ENCODE data around the gene NFATC3. TPM values are rescaled to one million over a fixed set of nuclear protein-coding genes. Genes with fewer than 3 reads are reported as not detected.

Gene NFATC3
- total RNA-seq, 1 experiment from 2014 or later: 37.2 TPM

- H3K4me3 ChIP-seq: no peak overlapping the region
- TF ChIP-seq EZH2 (IDR thresholded peaks at IDR 0.05; ENCODE audit: low read depth): no peak
- no peak for TF ChIP-seq CTCF (conservative IDR thresholded peaks at IDR 0.05)
- no peaks in the 10 kb centered on the region; the same call in 1 of the 2 replicates for H4K20me1 ChIP-seq (ENCODE audit: insufficient read depth)
- intact Hi-C loops (cut with micrococcal nuclease; ENCODE audit: unreplicated experiment): no loop called here
- H3F3A ChIP-seq (ENCODE audit: insufficient read depth, low read depth): peaks cover 11% of the 10 kb centered on the region; the same call in 1 of the 2 replicates
- DNase-seq: no peak
- H3K27ac ChIP-seq: no peak overlapping the region
- H3K79me2 ChIP-seq (ENCODE audit: low read depth): no peaks in the 10 kb centered on the region
- H3K4me1 ChIP-seq (replicated peaks; ENCODE audit: insufficient read depth): no peaks in the 10 kb centered on the region
- H3K27me3 ChIP-seq (ENCODE audit: insufficient read depth, low read depth): no peaks in the 10 kb centered on the region
- POLR2A ChIA-PET (ENCODE audit: unreplicated experiment): no interaction called here
- H3K4me2 ChIP-seq: no peak overlapping the region
- no TSS peak for BruUV-seq (replicated peaks)
- CTCF ChIA-PET: no interaction called here
- no peak overlapping the region for H2AFZ ChIP-seq
- H3K9me3 ChIP-seq (ENCODE audit: insufficient read depth, low read depth): no peaks in the 10 kb centered on the region
- H3K36me3 ChIP-seq (ENCODE audit: low read depth): 0 out of 2 replicates have a peak, but pooled peaks cover 4% of the 10 kb centered on the region
- no peaks in the 10 kb centered on the region for H3K9me2 ChIP-seq (ENCODE audit: insufficient read depth)
These were observed 16.2 kb upstream of the NFATC3 start for GRCh38 chr16:68068926-68069325.

- Histone ChIP-seq H3F3A (ENCODE audit: insufficient read depth, low read depth) (peaks cover 4% of the 10 kb centered on the region; the same call in 1 of the 2 replicates), H4K20me1 (ENCODE audit: insufficient read depth) (no peaks in the 10 kb centered on the region; the same call in 1 of the 2 replicates), H3K4me2 (no peak overlapping the region), H3K9me2 (ENCODE audit: insufficient read depth) (no peaks in the 10 kb centered on the region), H2AFZ (no peak overlapping the region), H3K27ac (no peak overlapping the region), H3K9me3 (ENCODE audit: insufficient read depth, low read depth) (no peaks in the 10 kb centered on the region), H3K27me3 (ENCODE audit: insufficient read depth, low read depth) (no peaks in the 10 kb centered on the region), H3K4me1 (replicated peaks; ENCODE audit: insufficient read depth) (no peaks in the 10 kb centered on the region), H3K79me2 (ENCODE audit: low read depth) (no peaks in the 10 kb centered on the region), H3K4me3 (no peak overlapping the region), H3K36me3 (ENCODE audit: low read depth) (0 out of 2 replicates have a peak, but pooled peaks cover 4% of the 10 kb centered on the region)
- no peak for DNase-seq
- BruUV-seq (replicated peaks): no TSS peak
- intact Hi-C loops (cut with micrococcal nuclease; ENCODE audit: unreplicated experiment): no loop called here
- POLR2A ChIA-PET (ENCODE audit: unreplicated experiment): no interaction called here
- CTCF ChIA-PET: interaction anchor here (0.6 kb wide), 1 partner anchor 27 kb away, joined by 4 read pairs; no protein-coding TSS in a partner anchor
- TF ChIP-seq EZH2 (IDR thresholded peaks at IDR 0.05; ENCODE audit: low read depth) (no peak), CTCF (conservative IDR thresholded peaks at IDR 0.05) (no peak)
These were observed 15.5 kb upstream of the NFATC3 start for GRCh38 chr16:68069511-68070248.

- Histone ChIP-seq H3K27me3 (ENCODE audit: insufficient read depth, low read depth) (no peaks in the 10 kb centered on the region), H3K9me2 (ENCODE audit: insufficient read depth) (no peaks in the 10 kb centered on the region), H3K79me2 (ENCODE audit: low read depth) (no peaks in the 10 kb centered on the region), H2AFZ (no peak overlapping the region), H3K4me1 (replicated peaks; ENCODE audit: insufficient read depth) (no peaks in the 10 kb centered on the region), H3K9me3 (ENCODE audit: insufficient read depth, low read depth) (no peaks in the 10 kb centered on the region), H3F3A (ENCODE audit: insufficient read depth, low read depth) (peaks cover 4% of the 10 kb centered on the region; the same call in 1 of the 2 replicates), H3K36me3 (ENCODE audit: low read depth) (0 out of 2 replicates have a peak, but pooled peaks cover 4% of the 10 kb centered on the region), H3K27ac (no peak overlapping the region), H3K4me2 (no peak overlapping the region), H4K20me1 (ENCODE audit: insufficient read depth) (no peaks in the 10 kb centered on the region), H3K4me3 (no peak overlapping the region)
- no TSS peak for BruUV-seq (replicated peaks)
- intact Hi-C loops (cut with micrococcal nuclease; ENCODE audit: unreplicated experiment): no loop called here
- DNase-seq: no peak
- TF ChIP-seq CTCF (conservative IDR thresholded peaks at IDR 0.05): no peak
- no peak for TF ChIP-seq EZH2 (IDR thresholded peaks at IDR 0.05; ENCODE audit: low read depth)
- ChIA-PET CTCF (interaction anchor here (0.6 kb wide), 1 partner anchor 28 kb away, joined by 4 read pairs; no protein-coding TSS in a partner anchor), POLR2A (ENCODE audit: unreplicated experiment) (no interaction called here)
These were observed 14.9 kb upstream of the NFATC3 start for GRCh38 chr16:68070249-68070730.

Measured in PC-9 (cell line).